ENCODE data around the gene SMAD2. TPM values are rescaled to one million over a fixed set of nuclear protein-coding genes. Genes with fewer than 3 reads are reported as not detected.

SMAD2 gene
- total and polyA plus RNA-seq, 11 donors = 13.8 to 113 (median 88.1) TPM

- Histone ChIP-seq H3K27ac (peak overlapping the region in 2 of 12 donors; percentile 2 to 52), H3K36me3 (no peaks in the 10 kb centered on the region), H3K9me3 (no peaks in the 10 kb centered on the region), H3K27me3 (no peaks in the 10 kb centered on the region), H3K4me3 (no peak overlapping the region), H3K4me1 (peaks cover 0 to 19% (median 5%) of the 10 kb centered on the region in 12 donors)
- 46 to 66% (median 57%) methylated on average over 6 of the region's 6 CpGs for WGBS, 4 donors
- DNase-seq (peak in 3 of 5 donors; percentile 15 to 54 (median 36)), ATAC-seq (peak; percentile 25 to 89 (median 60))
- TF ChIP-seq POLR2A (IDR thresholded peaks at IDR 0.05) = no peak
- TF ChIP-seq CTCF (IDR thresholded peaks at IDR 0.05) = no peak
- intact Hi-C loops (cut with DNase I) = no loop called here
Observed at GRCh38 chr18:47953471-47953931, 23.0 kb upstream of the SMAD2 start.

DNA sequence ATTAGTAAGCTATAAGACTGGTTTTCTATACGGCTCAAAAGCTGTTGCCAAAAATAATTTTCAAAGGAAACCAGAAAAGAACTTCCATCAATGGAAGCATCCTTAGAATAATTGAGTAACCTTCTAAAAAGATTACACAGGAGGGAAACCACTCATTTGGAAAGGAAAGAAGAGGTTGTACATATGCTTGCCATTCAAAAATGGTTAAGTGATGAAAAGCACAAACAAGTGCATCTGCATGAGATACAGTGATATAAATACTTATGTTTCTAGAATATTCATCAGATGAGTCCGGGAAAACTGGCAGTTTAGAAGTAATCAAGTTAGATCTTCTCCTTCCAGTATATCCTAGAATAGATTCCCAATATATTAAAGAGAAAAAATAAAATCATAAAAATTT, 20.1 kb upstream of the SMAD2 start:
- H3K27ac ChIP-seq = no peak overlapping the region
- DNase-seq (no peak), ATAC-seq (no peak)
- no peak for TF ChIP-seq POLR2A (IDR thresholded peaks at IDR 0.05)
- no peak for TF ChIP-seq CTCF (IDR thresholded peaks at IDR 0.05)
- 77 to 83% (median 79%) methylated on average over 2 of the region's 2 CpGs for WGBS, 4 donors
- H3K27me3 ChIP-seq = no peaks in the 10 kb centered on the region
- H3K4me1 ChIP-seq = peaks cover 0 to 19% (median 5%) of the 10 kb centered on the region in 12 donors
- intact Hi-C loops (cut with DNase I) = no loop called here
- H3K36me3 ChIP-seq = no peaks in the 10 kb centered on the region
- no peak overlapping the region for H3K4me3 ChIP-seq
- H3K9me3 ChIP-seq = no peaks in the 10 kb centered on the region

DNA sequence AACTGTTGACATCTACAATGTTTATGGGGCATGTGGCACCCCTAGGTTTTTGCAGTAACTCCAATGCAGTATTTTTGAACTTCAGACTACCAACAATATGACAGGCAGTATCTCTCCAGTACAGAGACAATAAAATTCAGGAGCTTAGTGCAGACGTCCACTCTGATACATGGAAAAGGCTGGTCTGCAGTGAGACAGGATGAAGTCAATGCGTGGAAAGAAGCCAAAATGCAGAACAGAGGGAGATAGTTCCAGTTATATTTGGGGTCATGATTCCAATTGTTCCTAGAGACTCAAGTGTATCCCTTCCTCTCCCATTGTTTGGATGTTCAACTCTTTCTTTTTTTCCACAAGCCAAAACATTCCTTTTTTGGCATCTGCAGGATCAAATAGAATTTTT, 18.7 kb upstream of the SMAD2 start:
- H3K27ac ChIP-seq = peak overlapping the region in 1 of 12 donors; percentile 41
- DNase-seq = peak in 1 of 5 donors; percentile 20
- intact Hi-C loops (cut with DNase I) = loop anchor here in 2 of 10 donors (5.0 kb wide), 2 partner anchors 48 to 53 kb away; no protein-coding TSS in a partner anchor
- TF ChIP-seq POLR2A (IDR thresholded peaks at IDR 0.05) = no peak
- TF ChIP-seq CTCF (IDR thresholded peaks at IDR 0.05) = no peak
- no peaks in the 10 kb centered on the region for H3K9me3 ChIP-seq
- peak; percentile 55 to 78 (median 73) for ATAC-seq
- no peaks in the 10 kb centered on the region for H3K27me3 ChIP-seq
- no peaks in the 10 kb centered on the region for H3K36me3 ChIP-seq
- peaks cover 0 to 19% (median 5%) of the 10 kb centered on the region in 12 donors for H3K4me1 ChIP-seq
- 3 to 28% (median 13%) methylated on average over 2 of the region's 2 CpGs for WGBS, 4 donors
- no peak overlapping the region for H3K4me3 ChIP-seq

DNA sequence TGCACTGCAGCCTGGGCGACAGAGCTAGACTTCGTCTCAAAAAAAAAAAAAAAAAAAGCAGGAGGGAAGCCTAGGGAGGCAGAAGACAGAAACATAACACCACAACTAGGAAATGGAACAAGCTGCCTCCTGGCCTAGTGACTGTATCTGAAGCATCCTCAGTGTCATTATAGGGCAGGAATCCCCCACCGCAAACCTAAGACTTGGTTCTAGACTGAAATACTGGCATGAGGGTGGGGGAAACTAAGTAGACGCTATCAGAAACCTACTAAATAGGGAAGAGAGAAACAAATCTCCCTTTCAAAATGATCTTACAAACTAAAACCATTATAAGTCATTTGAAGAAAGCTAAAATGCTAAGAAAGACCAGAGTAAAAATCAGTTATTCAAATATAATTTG, 16.4 kb upstream of the SMAD2 start:
- intact Hi-C loops (cut with DNase I) = loop anchor here in 2 of 10 donors (5.0 kb wide), 2 partner anchors 50 to 55 kb away; no protein-coding TSS in a partner anchor

More for the DNA sequence above, 16.4 kb upstream of the SMAD2 start:
- Histone ChIP-seq H3K9me3 (no peaks in the 10 kb centered on the region), H3K36me3 (no peaks in the 10 kb centered on the region), H3K4me1 (peaks cover 0 to 11% (median 0%) of the 10 kb centered on the region in 12 donors), H3K27me3 (no peaks in the 10 kb centered on the region), H3K4me3 (no peak overlapping the region), H3K27ac (no peak overlapping the region)
- ATAC-seq (no peak), DNase-seq (no peak)
- TF ChIP-seq POLR2A (IDR thresholded peaks at IDR 0.05) (no peak), CTCF (IDR thresholded peaks at IDR 0.05) (no peak)
- WGBS, 4 donors = 88 to 93% (median 91%) methylated on average over 4 of the region's 4 CpGs

Data from heart left ventricle (tissue), 16 donors.